Right lobe of liver (tissue), 4 donors: Measurements from ENCODE around the gene OR2T8.

Source experiments
- CTCF ChIP-seq, 4 donors: fragments of 200-600 bp in 3 of 4; fragments of 450-650 bp in 1 of 4; IDR thresholded peaks; one replicate each; pipeline versions ENCODE4 v1.5.1 to v1.8.0; 2016 to 2022; ENCODE audit warnings: antibody characterized with exemption in 4 of 4, mild to moderate bottlenecking in 2 of 4
- POLR2A ChIP-seq: fragments of 450-650 bp; IDR thresholded peaks from one replicate; pipeline ENCODE4 v1.6.1; 2017; ENCODE audit warnings: antibody characterized with exemption, mild to moderate bottlenecking
- donor health status: DM: no; HTN: no; CAD: no.
- donor health status: DM: no; HTN: no; CAD: no.
- donor health status: DM: no; HTN: yes; CAD: no.

GRCh38 chr1:247933989-247934388 lies 13.9 kb downstream of the OR2T8 start:
- TF ChIP-seq CTCF (IDR thresholded peaks at IDR 0.05), result no peak
- no peak for TF ChIP-seq POLR2A
